Fibroblast of pulmonary artery (primary cell): ENCODE measurements around the gene KRTAP5-10.
"Not testable (repeated sequence)": the region's sequence is repeated elsewhere in the genome, so short reads cannot be mapped to it uniquely, and the experiment has no call there.

Experiments used
- DNase-seq: peaks from one replicate; pipeline ENCODE4 v3.0.0-alpha.2; 2010; ENCODE audit warnings: low read depth
- H3K4me3 ChIP-seq: replicated peaks from 2 replicates; pipeline ENCODE4 v1.5.1; 2011; ENCODE audit warnings: low read depth, mild to moderate bottlenecking, control low read depth, low read length, moderate library complexity
- CTCF ChIP-seq: IDR thresholded peaks from 2 replicates; pipeline ENCODE4 v1.5.1; 2011; ENCODE audit warnings: mild to moderate bottlenecking, control low read depth, low read length, inconsistent platforms; ENCODE audit errors: missing control alignments

Gene KRTAP5-10

GRCh38 chr11:71565263-71565662 is at the start of gene KRTAP5-10:
KRTAP5-10 (plus strand) TSS chr11:71565563; CDS start chr11:71565588, 25 bp downstream.
- TF ChIP-seq CTCF, result no peak
- DNase-seq, result no peak

GRCh38 chr11:71518506-71519471 is 46.6 kb upstream of the KRTAP5-10 start:
- no peak overlapping the region for H3K4me3 ChIP-seq
- DNase-seq, result no peak
- no peak for TF ChIP-seq CTCF

More at GRCh38 chr11:71565263-71565662, at the start of gene KRTAP5-10:
- no peak within 1 kb of the TSS for H3K4me3 ChIP-seq

GRCh38 chr11:71519546-71519945 is 45.8 kb upstream of the KRTAP5-10 start:
- H3K4me3 ChIP-seq, result no peak overlapping the region
- no peak for TF ChIP-seq CTCF
- DNase-seq, result no peak

GRCh38 chr11:71525188-71525937 is 40.0 kb upstream of the KRTAP5-10 start:
- TF ChIP-seq CTCF, result no peak
- no peak overlapping the region for H3K4me3 ChIP-seq
- no peak for DNase-seq

GRCh38 chr11:71525938-71526495 is 39.3 kb upstream of the KRTAP5-10 start:
- no peak for DNase-seq
- no peak overlapping the region for H3K4me3 ChIP-seq
- TF ChIP-seq CTCF, result no peak

- DNase-seq, H3K4me3 ChIP-seq: not testable (repeated sequence)
These were observed 38.4 kb upstream of the KRTAP5-10 start, which contains the start of gene KRTAP5-7 for GRCh38 chr11:71526796-71527575. KRTAP5-7 (plus strand) TSS chr11:71527267; CDS start chr11:71527301, 34 bp downstream.
